ENCODE data around the gene EFCC1. TPM values are rescaled to one million over a fixed set of nuclear protein-coding genes. Genes with fewer than 3 reads are reported as not detected.

EFCC1 gene
- total RNA-seq, 1 experiment from 2014 or later: not detected

- no peaks in the 10 kb centered on the region for H3K4me1 ChIP-seq (ENCODE audit: insufficient read depth, low read length, poor library complexity, severe bottlenecking)
- ChIA-PET CTCF (interaction anchor here (0.7 to 2.8 kb wide), 6 partner anchors 46 to 276 kb away, joined by 3 to 35 read pairs (median 7); no protein-coding TSS in a partner anchor), POLR2A (ENCODE audit: low non-redundant PET) (no interaction called here)
- TF ChIP-seq CTCF (conservative IDR thresholded peaks at IDR 0.05; ENCODE audit: low read depth, low read length) (no peak), EZH2 (IDR thresholded peaks at IDR 0.05; ENCODE audit: borderline replicate concordance, low read depth, low read length, poor library complexity, severe bottlenecking) (no peak)
- no peaks in the 10 kb centered on the region for H3K27me3 ChIP-seq (replicated peaks; ENCODE audit: insufficient read depth, low read depth, low read length, poor library complexity)
- H3K9me3 ChIP-seq (ENCODE audit: low read depth, low read length, poor library complexity, severe bottlenecking): no peaks in the 10 kb centered on the region
- no peaks in the 10 kb centered on the region for H3K36me3 ChIP-seq (ENCODE audit: insufficient read depth, low read length, poor library complexity, severe bottlenecking)
- DNase-seq (ENCODE audit: low spot score): no peak
- BruUV-seq (replicated peaks): no TSS peak
- H3K27ac ChIP-seq (ENCODE audit: low read depth, low read length, poor library complexity, severe bottlenecking): no peak overlapping the region
- no peak overlapping the region for H3K4me3 ChIP-seq (ENCODE audit: low read depth, low read length, poor library complexity, severe bottlenecking)
- intact Hi-C loops (cut with micrococcal nuclease; ENCODE audit: unreplicated experiment): loop anchor here (1.0 to 10.0 kb wide), 2 partner anchors 124 to 275 kb away; no protein-coding TSS in a partner anchor
Observed at GRCh38 chr3:128970740-128971047, 30.4 kb upstream of the EFCC1 start.

GRCh38 chr3:128971421-128972100 is 29.5 kb upstream of the EFCC1 start:
- no peak overlapping the region for H3K4me3 ChIP-seq (ENCODE audit: low read depth, low read length, poor library complexity, severe bottlenecking)
- DNase-seq (ENCODE audit: low spot score): no peak
- H3K27me3 ChIP-seq (replicated peaks; ENCODE audit: insufficient read depth, low read depth, low read length, poor library complexity): no peaks in the 10 kb centered on the region
- TF ChIP-seq CTCF (conservative IDR thresholded peaks at IDR 0.05; ENCODE audit: low read depth, low read length) (no peak), EZH2 (IDR thresholded peaks at IDR 0.05; ENCODE audit: borderline replicate concordance, low read depth, low read length, poor library complexity, severe bottlenecking) (no peak)
- ChIA-PET CTCF (interaction anchor here (1.8 to 2.8 kb wide), 3 partner anchors 81 to 275 kb away, joined by 8 to 35 read pairs (median 24); no protein-coding TSS in a partner anchor), POLR2A (ENCODE audit: low non-redundant PET) (no interaction called here)
- no TSS peak for BruUV-seq (replicated peaks)
- H3K36me3 ChIP-seq (ENCODE audit: insufficient read depth, low read length, poor library complexity, severe bottlenecking): no peaks in the 10 kb centered on the region
- no peaks in the 10 kb centered on the region for H3K4me1 ChIP-seq (ENCODE audit: insufficient read depth, low read length, poor library complexity, severe bottlenecking)
- intact Hi-C loops (cut with micrococcal nuclease; ENCODE audit: unreplicated experiment): loop anchor here (10.0 kb wide), 1 partner anchor 123 kb away; no protein-coding TSS in a partner anchor
- H3K9me3 ChIP-seq (ENCODE audit: low read depth, low read length, poor library complexity, severe bottlenecking): no peaks in the 10 kb centered on the region
- no peak overlapping the region for H3K27ac ChIP-seq (ENCODE audit: low read depth, low read length, poor library complexity, severe bottlenecking)

GRCh38 chr3:128973988-128974564 is 27.0 kb upstream of the EFCC1 start:
- no peaks in the 10 kb centered on the region for H3K4me1 ChIP-seq (ENCODE audit: insufficient read depth, low read length, poor library complexity, severe bottlenecking)
- POLR2A ChIA-PET (ENCODE audit: low non-redundant PET): no interaction called here
- no peaks in the 10 kb centered on the region for H3K27me3 ChIP-seq (replicated peaks; ENCODE audit: insufficient read depth, low read depth, low read length, poor library complexity)
- no peak overlapping the region for H3K27ac ChIP-seq (ENCODE audit: low read depth, low read length, poor library complexity, severe bottlenecking)
- no peak for DNase-seq (ENCODE audit: low spot score)
- CTCF ChIA-PET: no interaction called here
- no peak overlapping the region for H3K4me3 ChIP-seq (ENCODE audit: low read depth, low read length, poor library complexity, severe bottlenecking)
- no peaks in the 10 kb centered on the region for H3K36me3 ChIP-seq (ENCODE audit: insufficient read depth, low read length, poor library complexity, severe bottlenecking)
- no TSS peak for BruUV-seq (replicated peaks)
- no peaks in the 10 kb centered on the region for H3K9me3 ChIP-seq (ENCODE audit: low read depth, low read length, poor library complexity, severe bottlenecking)
- intact Hi-C loops (cut with micrococcal nuclease; ENCODE audit: unreplicated experiment): loop anchor here (10.0 kb wide), 1 partner anchor 121 kb away; no protein-coding TSS in a partner anchor
- TF ChIP-seq CTCF (conservative IDR thresholded peaks at IDR 0.05; ENCODE audit: low read depth, low read length): no peak
- no peak for TF ChIP-seq EZH2 (IDR thresholded peaks at IDR 0.05; ENCODE audit: borderline replicate concordance, low read depth, low read length, poor library complexity, severe bottlenecking)
